Measurements from ENCODE around the gene KMT2C.
"Not testable (repeated sequence)": the region's sequence is repeated elsewhere in the genome, so short reads cannot be mapped to it uniquely, and the experiment has no call there.

DNA sequence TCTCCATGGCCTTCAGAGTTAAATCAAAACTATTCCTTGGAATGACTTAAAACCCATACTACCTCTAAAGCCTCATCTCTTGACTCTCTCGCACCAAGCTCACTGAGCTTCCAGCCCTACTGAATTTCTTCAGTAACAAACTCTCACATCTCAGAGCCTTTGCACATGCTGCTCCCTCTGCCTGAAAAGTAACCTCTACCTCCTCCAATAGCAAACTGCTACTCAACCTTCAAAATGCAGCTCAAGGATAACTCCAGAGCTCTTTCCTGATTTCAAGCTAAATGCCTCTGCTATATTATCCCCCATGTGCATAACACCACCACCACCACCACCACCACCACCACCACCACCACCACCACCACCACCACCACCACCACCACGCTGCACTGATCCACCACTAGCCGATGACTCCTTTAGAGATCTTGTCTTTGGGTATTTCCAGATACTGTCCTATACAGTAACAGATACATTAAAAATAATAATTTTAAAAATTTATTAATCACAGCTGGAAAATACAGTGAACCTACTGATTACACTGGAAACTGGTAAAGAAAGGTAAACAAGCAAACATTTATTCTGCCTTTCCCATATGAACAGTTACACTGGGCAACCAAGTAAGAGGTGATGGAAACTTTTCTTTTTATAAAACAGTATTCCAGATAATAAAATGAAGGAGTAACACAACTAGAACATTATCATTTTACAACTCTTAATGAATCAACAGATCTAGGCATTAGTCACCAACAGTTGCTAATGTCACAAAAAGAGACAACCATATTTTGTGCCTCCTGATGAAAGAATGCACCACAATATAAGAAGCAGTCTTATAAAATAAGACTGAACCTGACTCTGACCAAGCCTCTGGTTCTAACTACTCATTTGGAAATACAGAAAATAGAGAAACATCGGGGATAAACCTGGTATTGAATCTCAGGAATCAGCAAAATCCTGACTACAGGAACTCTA, 51.3 kb downstream of the KMT2C start:
- TF ChIP-seq, protein P1, sequence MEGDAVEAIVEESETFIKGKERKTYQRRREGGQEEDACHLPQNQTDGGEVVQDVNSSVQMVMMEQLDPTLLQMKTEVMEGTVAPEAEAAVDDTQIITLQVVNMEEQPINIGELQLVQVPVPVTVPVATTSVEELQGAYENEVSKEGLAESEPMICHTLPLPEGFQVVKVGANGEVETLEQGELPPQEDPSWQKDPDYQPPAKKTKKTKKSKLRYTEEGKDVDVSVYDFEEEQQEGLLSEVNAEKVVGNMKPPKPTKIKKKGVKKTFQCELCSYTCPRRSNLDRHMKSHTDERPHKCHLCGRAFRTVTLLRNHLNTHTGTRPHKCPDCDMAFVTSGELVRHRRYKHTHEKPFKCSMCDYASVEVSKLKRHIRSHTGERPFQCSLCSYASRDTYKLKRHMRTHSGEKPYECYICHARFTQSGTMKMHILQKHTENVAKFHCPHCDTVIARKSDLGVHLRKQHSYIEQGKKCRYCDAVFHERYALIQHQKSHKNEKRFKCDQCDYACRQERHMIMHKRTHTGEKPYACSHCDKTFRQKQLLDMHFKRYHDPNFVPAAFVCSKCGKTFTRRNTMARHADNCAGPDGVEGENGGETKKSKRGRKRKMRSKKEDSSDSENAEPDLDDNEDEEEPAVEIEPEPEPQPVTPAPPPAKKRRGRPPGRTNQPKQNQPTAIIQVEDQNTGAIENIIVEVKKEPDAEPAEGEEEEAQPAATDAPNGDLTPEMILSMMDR (IDR thresholded peaks at IDR 0.05): not testable (repeated sequence)
- TF ChIP-seq POLR2A (IDR thresholded peaks at IDR 0.05): not testable (repeated sequence)

Measured in thyroid gland (tissue), 4 donors.